Fibroblast of pulmonary artery (primary cell): Measurements from ENCODE around the gene APOC1.

ENCODE experiments used
- DNase-seq: peaks from one replicate; pipeline ENCODE4 v3.0.0-alpha.2; 2010; ENCODE audit warnings: low read depth
- H3K4me3 ChIP-seq: replicated peaks from 2 replicates; pipeline ENCODE4 v1.5.1; 2011; ENCODE audit warnings: low read depth, mild to moderate bottlenecking, control low read depth, low read length, moderate library complexity
- CTCF ChIP-seq: IDR thresholded peaks from 2 replicates; pipeline ENCODE4 v1.5.1; 2011; ENCODE audit warnings: mild to moderate bottlenecking, control low read depth, low read length, inconsistent platforms; ENCODE audit errors: missing control alignments

APOC1 gene

GRCh38 chr19:44960906-44961728 is 46.7 kb downstream of the APOC1 start:
- H3K4me3 ChIP-seq: no peak overlapping the region
- no peak for DNase-seq
- TF ChIP-seq CTCF: no peak

GRCh38 chr19:44961821-44962220 is 47.4 kb downstream of the APOC1 start:
- DNase-seq: no peak
- no peak overlapping the region for H3K4me3 ChIP-seq
- no peak for TF ChIP-seq CTCF

GRCh38 chr19:44968118-44968517 is 53.7 kb downstream of the APOC1 start:
- no peak for TF ChIP-seq CTCF
- no peak for DNase-seq
- H3K4me3 ChIP-seq: no peak overlapping the region

GRCh38 chr19:44968670-44969069 is 54.3 kb downstream of the APOC1 start:
- no peak for DNase-seq
- H3K4me3 ChIP-seq: no peak overlapping the region
- no peak for TF ChIP-seq CTCF
